ENCODE results near the gene TCF19. TPM values are rescaled to one million over a fixed set of nuclear protein-coding genes. Genes with fewer than 3 reads are reported as not detected.

TCF19 gene
- 0.45 TPM for total RNA-seq

DNA sequence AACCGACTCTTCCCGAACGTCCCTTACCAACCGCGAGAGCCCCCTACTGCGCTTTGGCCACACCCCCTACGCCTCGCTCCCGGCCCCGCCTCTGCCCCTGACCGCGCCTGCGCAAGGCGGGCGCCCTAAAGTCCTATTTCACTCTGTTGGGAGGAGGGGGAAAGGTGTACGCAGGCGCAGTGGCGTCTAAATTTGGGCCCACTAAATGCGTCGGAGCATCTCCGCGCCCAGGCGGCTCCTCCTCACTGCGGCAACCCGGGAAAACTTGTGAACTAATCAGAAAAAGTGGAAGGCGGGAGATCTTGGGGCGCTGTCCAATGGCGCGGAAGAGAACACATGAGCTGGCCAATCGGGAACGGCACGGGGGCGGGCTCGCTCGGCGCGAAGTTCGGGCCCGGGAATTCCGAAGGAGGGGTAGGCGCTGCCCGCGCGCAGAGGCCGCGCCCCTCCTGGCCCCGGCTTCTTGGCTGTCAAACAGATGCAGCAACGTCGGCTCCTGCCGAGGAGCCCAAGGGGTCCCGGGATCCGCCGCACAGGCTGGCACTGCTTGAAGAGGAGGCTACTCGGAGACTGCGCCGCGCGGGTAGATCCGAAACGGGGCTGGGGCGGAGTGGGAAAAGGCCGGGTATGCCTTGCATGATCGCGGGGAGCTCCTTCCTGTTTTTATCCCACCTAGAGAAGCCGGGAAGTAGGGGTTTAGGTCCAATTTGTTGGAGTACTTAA is at the start of gene TCF19:
TSS of gene TCF19 (plus strand) at position 450 of the 723 bp plus-strand sequence. CDS start 881 bp downstream, outside the sequence.
- ATAC-seq (peak; percentile 95), DNase-seq (ENCODE audit: low spot score) (peak; percentile 99)

- DNase-seq (ENCODE audit: low spot score) = no peak
Measured at GRCh38 chr6:31110825-31111582, 47.4 kb upstream of the TCF19 start.

GRCh38 chr6:31111712-31112111 is 46.7 kb upstream of the TCF19 start:
- ATAC-seq (no peak), DNase-seq (ENCODE audit: low spot score) (no peak)

More at GRCh38 chr6:31110825-31111582, 47.4 kb upstream of the TCF19 start:
- no peak for ATAC-seq

DNA sequence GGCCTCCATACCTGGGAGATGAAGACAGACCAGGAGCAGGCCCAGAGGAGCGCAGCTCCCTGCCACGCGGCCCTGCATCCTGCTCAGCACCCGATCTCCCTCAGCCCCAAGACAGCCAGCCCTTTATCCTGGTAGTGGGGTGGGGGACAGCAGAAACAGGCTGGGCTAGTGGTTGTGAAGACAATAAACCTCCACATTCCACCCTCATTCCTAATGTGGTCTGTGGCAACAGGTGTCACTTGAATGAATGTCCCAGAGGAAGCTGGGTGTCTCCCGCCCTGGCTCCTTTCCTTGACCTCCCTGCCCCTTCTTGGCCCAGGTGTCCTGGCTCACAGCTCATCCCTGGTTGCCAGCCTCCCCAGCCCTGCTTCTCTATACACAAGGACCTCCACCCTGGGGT is 45.9 kb upstream of the TCF19 start, which contains the start of gene C6orf15:
TSS of gene C6orf15 (minus strand) at position 98 of the 400 bp plus-strand sequence. CDS start at position 78, 20 bp downstream.
- no peak for DNase-seq (ENCODE audit: low spot score)
- no peak for ATAC-seq

GRCh38 chr6:31113861-31114540 is 44.4 kb upstream of the TCF19 start:
- ATAC-seq = no peak
- no peak for DNase-seq (ENCODE audit: low spot score)

DNA sequence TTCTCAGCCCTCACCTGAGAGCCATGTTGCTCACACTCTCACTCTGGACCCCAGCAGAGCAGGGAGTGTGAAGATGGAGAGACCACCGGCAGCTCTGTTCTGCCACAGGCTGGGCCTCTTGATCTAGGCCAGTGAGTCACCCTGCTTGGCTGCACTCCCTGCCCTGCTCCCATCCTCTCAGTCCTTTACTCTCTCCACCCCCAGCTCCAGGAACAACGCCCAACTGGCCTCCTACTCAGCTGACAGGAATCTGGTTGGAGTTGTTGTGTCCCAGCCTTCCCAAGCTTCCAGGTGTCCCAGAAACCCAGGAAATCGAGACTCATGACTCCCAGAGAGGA is 43.9 kb upstream of the TCF19 start, which contains the start of gene PSORS1C1:
TSS of gene PSORS1C1 (plus strand) at position 260 of the 338 bp plus-strand sequence. CDS start 14,833 bp downstream, outside the sequence.
- no peak for DNase-seq (ENCODE audit: low spot score)
- ATAC-seq = no peak

- ATAC-seq = no peak
Measured at GRCh38 chr6:31114970-31115849, 43.2 kb upstream of the TCF19 start.

DNA sequence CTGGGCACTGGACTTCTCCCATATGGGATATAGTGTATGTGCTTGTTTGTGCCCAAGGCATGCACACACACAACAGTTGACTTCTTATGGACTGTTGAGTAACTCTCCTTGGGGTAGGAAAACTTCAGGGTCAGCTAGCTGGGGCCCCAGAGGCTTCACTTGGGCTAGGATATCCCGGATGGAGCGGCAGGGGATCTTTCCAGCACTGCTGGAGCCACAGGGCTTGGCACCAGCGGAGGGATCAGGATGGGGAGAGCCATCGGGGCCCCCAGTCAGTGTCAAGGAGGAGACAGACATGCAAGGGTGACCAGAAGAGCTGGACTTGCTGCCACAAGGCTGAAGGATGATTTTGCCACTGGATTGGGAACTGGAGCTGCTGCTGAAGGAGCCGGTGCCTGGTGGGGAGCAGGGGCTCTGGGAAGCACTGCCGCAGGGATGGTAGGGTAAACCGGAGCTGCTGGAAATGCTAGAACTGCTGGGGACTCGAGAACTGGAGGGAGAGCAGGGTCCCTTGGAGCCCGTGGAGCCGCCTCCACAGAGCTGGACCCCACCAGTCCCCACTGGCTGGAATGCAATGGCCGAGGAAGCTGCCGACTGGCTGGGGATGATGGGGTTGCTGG is 42.3 kb upstream of the TCF19 start:
- no peak for DNase-seq (ENCODE audit: low spot score)
- no peak for ATAC-seq

More at GRCh38 chr6:31114970-31115849, 43.2 kb upstream of the TCF19 start:
- DNase-seq (ENCODE audit: low spot score) = no peak

DNA sequence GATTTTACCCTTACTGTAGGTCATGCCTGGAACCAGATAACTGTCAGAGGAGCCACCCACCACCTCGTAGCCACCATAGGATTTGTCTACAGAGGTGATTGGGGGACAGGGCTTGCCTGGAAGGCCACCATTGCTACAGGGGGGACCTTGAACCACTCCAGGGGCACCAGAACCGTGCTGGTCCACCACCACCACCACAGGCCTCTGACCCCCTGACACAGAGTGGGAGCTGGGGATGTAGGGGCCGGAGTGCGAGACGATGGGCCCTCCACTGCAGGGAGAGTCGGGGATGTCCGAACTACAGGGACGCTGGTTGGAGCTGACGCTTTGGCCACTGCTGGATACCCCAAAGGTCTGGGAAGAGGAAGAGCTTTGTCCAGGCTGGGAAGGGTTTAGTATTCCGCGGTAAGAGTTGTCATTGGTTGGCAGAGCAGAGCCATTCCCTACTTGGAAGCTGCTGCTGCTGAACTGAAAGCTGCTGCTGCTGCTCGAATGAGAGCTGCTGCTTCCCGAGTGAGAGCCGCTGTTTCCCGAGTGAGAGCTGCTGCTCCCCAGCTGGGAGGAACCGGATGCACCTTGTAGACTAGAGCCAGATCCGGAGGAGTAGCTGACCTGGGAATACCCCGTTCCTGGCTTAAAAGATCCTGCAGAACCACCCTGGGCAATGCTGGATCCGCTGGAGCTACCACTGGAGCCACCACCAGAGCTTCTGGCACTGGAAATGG is 41.6 kb upstream of the TCF19 start:
- DNase-seq (ENCODE audit: low spot score) (no peak), ATAC-seq (no peak)

GRCh38 chr6:31118178-31118577 is 40.2 kb upstream of the TCF19 start:
- DNase-seq (ENCODE audit: low spot score) (no peak), ATAC-seq (no peak)

DNA sequence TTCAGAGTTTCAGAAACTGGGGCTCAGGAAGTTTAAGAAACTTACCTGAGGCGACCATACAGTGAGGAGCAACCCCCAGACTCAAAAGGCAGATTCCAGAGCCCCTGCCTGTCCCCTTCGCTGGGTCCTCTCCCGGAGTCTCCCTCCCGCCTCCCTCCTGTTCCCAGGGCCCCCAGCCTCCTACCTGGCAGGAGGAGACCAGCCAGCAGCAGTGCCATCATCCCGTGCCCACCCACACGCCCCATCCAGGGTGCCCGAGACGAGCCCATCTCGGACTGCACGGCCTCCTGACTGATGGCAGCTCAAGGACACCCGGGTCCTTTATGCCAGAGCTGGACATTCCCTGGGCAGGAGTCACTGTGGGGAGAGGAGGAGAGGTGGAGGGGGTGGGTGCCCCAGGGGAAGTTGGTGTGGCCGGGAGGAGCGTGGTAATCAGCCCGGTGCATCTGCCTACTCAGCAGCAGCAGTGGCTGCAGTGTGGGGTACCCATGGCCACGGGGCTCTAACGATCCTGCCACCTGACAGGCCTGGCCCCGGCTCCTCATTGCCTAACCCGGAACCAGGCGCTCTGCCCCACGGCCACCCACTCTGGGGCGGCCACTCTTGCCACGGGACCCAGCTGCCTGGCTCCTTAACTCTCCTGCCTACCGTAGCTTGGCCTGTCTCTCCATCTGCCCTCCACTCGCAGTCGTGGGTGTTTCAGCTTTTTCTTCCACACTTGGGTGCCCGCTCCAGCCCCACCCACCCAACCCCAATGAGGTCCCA is 38.1 kb upstream of the TCF19 start, which contains the start of gene CDSN:
TSS of gene CDSN (minus strand) at position 296 of the 765 bp plus-strand sequence. CDS start at position 269, 27 bp downstream.
- no peak for DNase-seq (ENCODE audit: low spot score)

GRCh38 chr6:31121131-31121790 is 37.1 kb upstream of the TCF19 start:
- ATAC-seq (no peak), DNase-seq (ENCODE audit: low spot score) (no peak)

More for the DNA sequence above, 38.1 kb upstream of the TCF19 start, which contains the start of gene CDSN:
- no peak for ATAC-seq

GRCh38 chr6:31122791-31123706 is 35.3 kb upstream of the TCF19 start:
- DNase-seq (ENCODE audit: low spot score) = no peak

GRCh38 chr6:31125162-31125561 is 33.2 kb upstream of the TCF19 start:
- DNase-seq (ENCODE audit: low spot score) (no peak), ATAC-seq (no peak)

More at GRCh38 chr6:31122791-31123706, 35.3 kb upstream of the TCF19 start:
- ATAC-seq = peak; percentile 59

DNA sequence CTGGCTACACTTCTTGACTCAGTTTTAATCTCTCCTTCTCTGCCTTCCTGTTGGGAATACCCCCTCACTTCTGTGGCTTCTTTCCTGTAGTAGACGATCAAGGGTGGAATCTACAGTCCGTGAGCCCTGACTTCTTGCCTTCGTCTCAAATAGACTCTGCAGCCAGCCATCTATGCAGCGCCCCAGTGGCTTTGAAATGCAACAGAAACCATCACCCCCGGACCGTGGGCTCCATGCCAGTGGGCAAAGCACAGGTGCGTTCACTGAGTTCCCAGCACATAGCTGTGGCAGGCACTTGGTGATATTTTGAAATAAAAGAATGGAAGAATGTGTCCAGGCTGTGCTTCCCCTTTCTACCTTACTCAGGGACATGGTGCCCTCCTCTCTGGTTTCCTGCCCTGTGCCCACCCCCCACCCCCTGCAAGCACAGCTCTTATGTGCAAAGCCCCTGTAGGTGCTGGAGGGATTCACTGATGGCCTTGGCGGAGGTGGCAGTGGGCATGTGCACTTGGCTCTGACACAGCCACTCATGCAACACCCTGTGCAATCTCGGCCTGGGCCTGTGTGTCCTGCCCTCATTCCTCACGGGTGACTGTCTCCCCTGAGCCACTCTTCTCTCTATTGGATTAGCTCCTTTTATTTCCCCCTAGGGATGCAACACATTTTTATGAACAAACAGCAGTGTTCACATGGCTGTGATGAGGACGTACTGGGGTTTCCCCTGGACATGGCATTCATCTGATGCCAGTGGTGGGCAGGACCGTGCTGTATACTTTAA is 32.6 kb upstream of the TCF19 start:
- ATAC-seq = no peak
- DNase-seq (ENCODE audit: low spot score) = no peak
